Activated CD4-positive, alpha-beta T cell treated with anti-CD3 and anti-CD28 coated beads for 4 hours (primary cell): ENCODE results near the gene REXO1.

Source experiments
- DNase-seq, 2 donors: peaks; one replicate each; pipeline ENCODE4 v3.0.0-alpha.2; 2020

REXO1 gene

DNA sequence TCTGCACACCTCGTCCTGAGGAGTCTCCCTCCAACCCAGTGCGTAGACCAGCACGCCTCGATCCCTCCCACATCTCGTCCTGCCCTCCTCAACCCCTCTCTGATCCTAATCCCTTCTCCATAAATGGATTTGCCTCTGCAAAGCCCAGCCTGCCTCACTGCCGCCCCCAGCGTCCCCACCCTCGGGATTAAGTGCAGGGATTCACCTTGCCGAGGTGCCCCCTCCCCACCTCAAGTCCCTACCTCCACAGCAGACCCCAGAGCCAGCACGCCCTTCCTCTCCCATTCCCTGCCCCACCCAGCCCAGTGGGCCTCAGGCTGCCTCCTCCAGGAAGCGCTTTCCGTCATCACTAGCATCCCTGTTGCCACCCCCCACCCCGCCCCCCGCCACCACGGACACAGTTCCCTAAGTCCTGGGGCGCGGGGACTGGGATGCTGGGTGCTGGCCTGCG, 11.1 kb upstream of the REXO1 start:
- DNase-seq = no peak

DNA sequence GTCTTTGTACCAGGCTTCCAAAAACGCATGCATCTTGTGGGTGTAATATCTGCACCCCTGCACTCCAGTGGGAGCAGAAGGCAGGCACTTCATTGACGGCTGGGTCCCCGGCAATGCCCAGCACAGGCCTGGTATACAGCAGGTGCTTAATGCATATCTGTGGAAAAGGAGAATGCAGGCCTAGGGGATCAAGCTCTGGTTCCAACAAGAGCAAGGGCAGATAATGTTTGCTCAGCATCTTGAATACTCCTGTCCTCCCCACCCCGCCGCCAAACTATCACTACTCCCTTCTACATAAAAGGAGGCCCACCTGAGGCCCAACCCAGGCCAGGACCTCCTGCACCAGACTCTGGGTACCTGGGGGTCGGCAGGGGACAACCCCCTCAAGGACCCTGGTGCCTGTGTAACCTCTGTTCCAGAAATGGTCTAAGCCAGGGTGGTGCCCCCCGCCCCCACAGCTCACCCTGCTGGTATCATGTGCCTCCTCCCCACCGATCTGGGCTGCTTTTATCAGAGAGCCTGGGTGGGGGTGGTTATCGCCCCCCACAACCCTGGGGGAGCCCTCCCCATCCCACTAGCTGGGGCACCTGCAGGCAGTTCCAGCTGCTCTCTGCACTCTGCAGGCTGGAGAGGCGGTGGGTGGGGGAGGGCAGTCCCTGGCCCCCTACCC, 10.3 kb upstream of the REXO1 start:
- no peak for DNase-seq

DNA sequence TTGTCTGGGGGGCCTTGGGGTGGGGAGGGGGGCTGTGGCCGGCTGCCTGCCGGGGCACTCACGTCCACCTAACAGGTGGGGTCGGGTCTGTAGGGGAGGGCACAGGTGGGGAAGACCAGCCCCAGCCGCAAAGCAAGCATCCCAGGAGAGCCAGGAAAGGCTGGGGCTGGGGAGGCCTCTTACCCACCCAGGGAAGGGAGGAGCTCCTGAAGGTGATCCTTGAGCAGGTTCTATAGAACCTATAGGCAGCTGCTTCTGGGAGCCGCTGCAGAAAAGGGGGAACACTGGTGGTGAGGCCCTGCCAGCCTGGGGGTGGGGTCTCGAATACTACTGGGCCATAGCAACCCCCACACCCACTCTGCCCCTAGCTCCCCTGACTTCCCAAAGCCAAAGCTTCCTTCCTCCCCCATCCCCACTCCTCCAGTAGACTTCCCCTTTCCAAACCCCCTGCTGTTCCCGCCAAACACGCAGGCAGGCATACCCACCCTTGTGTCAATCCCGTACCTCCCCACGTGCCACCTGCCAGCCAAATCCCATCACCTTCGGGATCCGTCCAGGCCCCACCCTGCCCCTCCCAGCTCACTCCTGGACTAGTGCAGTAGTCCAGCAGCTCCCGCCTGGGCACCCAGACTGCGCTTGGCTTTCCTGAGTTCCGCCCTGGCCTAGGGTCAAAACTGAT, 9.5 kb upstream of the REXO1 start:
- no peak for DNase-seq

DNA sequence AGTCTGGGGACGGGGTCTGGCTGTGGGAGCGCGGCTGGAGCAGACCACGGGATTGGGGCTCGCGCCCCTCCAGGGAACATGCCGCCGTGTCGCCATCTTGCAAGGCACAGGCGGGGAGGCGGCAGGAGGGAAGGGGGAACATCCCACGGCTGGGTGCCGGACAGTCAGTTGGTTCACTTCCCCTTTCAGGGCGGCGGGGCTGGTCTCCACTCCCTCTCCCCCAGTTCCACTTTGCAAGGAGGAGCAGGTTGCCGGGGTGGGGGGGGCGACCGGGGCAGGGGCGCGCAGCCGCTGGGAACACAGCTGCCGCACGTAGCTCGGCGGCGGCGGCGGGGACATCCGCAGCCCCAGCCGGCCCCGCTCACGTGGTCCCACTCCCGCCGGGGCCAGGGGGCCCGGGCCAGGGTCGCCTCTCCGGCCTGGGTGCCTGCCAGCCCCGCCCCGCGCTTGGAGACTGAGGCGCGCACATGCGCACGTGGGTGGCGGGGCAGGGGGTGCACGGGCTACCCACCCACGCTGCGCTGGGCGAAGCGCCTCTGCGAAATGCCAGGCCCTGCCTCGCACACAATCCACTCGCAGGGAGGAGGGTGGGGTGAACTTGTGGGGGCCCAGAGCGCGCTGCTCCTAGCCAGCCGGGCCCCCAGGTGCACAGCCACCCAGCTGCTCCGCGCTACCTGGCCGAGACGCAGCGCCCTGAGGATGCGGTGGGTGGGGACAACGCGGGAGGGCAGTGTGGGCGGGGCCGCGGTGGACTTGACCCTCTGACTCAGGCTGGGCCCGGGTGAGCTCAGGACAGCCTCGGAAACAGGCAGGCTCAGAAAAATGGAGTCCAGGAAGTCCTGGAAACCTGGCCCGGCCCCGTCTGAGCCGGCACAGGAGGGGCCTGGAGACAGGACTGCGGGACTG, 8.7 kb upstream of the REXO1 start:
- DNase-seq = peak; percentile 63 to 72

DNA sequence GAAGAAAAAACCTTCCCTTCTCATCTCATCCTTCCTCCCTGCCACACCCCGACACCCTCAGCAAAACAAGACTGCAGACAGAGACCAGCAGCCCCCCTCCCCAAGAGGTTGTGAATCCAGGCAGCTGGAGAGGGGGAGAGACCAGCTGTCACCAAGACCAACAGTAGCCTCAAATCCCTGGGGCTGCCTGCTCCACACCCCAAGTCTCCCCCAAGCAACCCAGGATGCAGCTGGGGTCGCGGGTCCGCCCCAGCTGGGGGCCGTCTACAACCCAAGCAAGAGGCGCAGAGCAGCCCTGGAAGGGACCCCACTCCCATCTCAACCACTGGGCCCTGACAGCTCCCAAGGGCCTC, 8.0 kb upstream of the REXO1 start:
- DNase-seq = no peak

DNA sequence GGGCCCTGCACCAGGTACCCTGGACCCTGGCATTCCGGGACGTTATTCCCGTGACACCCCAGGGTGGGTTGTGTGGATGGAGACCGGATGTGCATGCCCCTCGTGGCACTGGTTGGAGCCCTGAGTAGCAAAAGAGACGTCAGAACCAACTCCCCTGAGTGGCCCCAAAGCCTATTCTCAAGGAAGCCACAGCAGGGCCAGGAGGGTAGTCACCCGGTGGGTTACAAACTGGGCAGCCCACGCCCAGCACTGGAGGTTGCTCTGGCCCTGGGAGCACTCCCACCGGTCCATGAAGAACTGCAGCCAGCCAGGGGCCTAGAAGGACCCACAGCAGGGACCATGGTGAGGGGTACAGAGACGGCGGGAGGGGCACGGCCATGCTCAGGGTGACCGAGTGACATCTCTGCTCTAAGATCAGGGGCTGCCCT, 7.6 kb upstream of the REXO1 start:
- no peak for DNase-seq

DNA sequence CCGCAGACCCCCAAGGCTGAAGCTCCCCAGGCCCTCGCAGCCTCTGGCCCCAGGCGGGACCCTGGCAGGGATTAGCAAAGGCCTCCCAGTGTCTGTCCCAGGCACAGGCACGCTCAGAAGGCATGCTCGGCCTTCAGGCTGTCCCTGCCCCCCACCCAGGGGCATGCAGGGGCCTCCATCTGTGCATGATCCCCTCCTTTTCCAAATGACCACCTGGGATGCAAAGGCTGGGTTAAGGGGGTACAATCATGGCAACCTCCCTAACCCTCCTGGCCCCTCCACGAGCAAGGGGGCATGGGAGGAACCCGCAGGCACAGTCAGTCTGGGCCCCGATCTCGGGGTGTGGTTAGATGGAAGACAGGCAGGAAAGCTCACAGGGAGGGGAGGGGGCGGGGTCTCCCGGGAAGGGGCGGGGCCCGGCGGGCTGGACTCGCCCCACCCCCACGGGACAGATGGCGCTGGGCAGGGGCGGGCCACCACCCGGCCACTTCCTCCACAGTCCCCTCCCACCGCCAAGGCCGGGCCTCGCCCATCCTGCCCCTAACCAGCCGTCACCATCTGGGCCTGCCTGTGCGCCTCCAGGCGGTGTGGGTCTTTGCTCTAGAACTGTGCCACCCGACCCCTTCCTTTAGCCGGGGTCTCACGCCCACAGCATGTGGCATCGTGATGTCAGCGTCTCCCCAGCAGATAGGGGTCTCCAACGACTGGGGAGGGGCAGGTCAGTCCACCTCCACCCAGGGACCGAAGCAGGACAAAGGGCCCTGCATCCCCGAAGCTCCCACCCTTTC, 7.0 kb upstream of the REXO1 start:
- peak; percentile 56 to 75 for DNase-seq

DNA sequence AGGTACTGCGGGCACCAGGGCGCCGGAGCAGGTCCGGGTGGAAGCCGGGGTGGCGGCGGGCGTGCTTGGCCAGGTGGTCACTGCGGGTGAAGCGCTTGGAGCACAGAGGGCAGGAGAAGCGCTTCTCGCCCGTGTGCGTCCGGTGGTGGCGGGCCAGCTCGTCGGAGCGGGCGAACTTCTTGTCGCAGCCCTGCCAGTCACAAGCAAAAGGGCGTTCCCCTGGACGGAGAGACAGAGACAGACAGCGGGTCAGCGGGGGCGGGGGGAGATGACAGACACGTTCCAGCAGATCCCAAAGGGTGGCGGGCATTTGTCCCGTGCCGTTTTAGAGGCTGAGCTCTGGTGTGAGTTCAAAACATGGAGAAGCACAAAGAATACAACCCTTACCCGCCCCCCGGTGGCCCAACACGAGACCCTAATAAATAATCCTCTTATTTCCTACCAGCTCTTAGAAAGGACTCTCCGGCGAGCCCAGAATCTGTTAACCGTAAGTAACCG, 6.3 kb upstream of the REXO1 start:
- no peak for DNase-seq

DNA sequence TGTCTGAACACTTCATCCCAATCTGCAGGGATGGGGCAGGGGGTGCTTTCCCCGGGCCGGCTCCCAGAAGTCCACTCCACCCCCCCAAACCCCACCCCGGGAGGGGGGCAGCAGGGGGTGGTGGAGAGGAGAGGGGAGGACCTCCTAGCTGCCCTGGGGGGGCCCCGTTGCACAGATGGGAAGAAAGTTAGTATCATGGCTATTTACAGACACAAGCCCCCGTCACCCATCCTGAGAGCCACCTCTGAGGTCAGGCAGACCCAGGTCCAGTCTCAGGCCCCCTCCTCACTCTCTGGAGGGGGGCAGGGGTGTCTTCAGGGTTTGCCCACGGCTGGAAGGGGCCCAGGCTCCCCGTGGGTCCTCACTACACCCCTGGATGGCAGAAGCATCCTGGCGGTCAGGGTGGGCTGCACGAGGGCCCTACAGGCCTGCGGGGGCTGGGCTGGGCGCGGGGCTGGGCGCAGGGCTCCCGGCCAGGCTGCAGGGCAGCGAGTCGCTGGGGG, 5.8 kb upstream of the REXO1 start:
- no peak for DNase-seq

DNA sequence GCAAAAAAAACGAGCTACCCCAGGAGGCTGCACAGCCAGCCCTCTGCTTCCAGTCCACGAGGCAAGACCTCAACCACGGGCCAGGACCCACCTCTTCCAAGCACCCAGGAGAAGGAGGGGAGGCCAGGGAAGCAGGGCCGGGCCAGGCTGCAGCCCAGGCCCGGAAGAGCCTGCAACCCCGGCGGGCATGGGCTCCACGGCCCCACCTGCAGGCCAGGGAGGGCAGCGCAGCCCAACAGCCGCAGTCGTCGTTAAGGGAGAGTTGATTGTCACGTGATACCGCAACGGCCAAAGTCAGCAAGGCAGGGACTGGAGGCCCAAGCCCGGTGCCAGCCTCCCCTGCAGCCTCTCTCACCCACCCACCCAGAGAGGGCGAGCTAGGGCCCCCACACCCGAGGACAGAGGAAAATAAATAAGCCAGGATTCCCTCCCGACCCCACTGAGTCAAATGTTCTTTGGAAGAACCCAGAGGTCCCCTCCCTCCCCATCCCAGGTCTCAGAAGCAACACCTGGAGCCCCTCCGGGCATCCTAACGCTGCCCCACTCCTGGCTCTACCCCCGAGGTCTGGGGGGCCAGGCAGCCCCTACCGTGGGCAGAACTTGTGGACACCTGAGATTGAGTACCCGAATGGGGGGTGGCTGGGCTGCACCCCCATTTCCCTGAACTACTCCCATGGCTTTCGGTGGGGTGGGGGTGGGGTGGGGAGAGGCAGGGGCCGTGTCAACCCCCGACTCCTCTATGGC, 5.2 kb upstream of the REXO1 start:
- DNase-seq = peak; percentile 69 to 73

DNA sequence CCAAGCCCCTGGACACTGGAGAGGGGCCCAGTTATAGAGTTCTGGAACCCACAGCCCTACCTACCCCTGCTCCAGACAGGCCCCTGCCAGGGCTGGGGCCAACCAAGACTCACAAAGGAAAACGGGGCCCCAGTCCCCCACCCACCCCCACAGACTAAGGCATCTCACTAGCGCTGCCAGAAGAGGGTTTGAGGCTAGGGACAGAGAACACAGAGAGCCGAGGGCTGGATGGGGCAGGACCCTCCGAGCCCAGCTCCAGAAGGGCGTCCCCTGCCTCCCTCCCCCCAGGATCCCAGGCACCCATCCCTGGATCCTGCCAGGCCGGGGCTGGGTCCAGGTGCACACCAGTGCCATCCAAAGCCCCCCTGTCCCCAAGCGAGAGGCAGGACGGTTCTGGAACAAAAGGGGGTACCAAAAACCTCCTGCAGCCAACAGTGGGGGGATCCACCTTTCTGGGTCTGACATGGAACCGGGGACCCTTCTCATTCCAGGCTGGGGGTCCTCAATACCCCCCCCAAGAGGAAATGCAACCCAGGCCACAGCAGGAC, 4.4 kb upstream of the REXO1 start:
- no peak for DNase-seq

DNA sequence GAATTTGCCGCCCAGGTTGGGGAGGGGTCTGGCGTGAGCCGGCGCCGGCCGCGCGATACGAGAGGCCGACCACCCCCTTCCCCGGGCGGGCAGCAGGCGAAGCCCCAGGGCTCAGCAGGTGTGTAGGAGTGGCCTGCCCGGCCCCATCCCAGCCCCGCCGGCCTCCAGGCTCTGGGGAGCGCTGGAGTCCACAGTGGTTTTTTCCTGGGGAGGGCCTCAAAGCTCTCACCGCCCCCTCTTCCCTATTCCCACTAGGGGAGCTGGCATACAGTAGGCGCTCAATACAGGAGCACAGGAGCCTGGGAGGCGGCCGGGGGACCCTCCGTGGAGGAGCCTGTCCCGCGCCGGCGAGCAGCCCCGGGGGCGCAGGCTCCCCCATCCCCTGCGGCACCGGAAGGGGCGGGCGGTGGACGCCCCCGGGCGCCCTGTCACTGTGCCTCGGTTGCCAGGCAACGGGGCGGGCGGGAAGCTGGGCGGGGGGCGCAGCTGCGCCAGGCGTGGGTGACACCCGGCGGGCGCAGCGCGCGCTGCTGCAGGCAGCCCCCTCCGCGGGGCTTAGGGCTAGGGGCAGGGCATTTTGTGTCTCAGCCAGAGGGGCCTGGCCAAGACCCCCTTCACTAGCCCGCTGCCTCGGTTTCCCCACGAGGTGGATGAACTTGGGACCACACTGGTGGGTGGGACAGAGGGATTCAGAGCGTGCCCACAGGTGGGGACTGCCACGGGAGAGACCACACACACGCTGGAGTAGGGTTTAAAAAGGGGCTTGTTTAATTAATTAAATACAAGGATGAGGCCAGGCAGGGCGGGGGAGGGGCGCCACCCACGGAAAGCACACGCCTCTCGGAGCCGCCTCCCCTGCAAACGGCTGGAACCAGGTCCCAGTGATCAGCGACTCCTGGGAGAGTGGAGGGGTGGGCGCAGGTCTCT, 3.6 kb upstream of the REXO1 start:
- peak; percentile 66 to 74 for DNase-seq

DNA sequence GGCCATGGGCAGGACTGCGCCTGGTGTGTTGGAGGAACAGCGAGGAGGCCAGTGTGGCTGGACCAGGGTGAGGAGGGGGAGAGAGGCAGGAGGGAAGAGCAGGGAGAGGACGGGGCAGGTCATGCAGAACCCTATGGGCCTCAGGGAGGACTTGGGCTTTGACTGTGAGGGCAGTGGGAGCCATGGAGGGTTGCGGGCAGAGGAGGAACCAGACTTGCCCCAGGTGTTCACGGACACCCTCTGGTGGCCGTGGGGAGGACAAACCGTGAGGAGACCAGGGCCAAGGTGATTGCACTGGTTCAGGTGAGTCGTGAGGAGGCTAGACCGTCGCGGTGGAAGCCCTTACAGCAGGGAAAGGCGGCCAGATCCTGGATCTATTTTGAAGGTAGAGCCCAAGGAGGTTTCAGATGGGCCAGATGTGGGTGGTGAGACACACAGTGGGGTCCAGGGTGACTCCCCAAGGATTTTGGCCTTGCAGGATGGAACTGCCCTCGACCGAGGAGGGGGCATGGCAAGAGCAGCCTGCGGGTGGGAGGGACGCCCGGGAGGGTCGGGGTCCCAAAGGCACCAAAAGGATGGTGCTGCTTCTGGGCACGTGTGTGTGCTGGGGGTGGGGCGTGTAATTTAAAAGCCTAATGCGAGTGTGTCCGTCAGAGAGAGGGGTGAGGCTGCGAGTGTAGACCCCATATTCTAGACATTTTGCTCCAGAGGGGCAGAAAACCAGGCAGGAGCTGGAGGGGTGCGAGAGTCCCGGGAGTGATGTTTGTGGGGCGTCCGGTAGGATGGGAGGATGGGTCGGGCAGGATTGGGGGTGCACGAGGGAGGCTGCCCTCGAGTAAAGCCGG, 2.7 kb upstream of the REXO1 start:
- DNase-seq = no peak

DNA sequence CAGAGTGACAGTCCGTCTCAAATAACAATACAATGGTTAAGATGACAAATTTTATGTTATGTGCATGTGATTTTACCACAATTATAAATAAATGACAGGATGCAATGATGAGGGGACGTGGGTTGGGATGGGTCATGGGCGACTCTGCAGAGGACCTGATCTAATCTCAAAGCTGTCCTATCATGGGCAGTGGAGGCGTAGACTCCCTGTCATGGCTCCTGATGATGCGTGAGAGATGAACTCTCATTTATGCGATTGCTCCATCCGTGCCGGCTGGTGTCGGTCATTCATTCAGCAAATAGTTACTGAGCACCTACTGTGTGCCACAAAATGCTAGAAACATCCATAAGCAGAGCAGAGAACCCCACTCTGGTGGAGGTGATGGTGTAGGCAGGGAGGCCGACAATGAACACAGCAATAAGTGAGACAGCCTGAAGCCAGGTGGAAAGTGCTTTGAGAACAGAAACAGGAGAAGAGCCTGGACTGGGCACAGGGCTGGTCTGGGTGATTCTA, 1.7 kb upstream of the REXO1 start:
- DNase-seq = no peak

DNA sequence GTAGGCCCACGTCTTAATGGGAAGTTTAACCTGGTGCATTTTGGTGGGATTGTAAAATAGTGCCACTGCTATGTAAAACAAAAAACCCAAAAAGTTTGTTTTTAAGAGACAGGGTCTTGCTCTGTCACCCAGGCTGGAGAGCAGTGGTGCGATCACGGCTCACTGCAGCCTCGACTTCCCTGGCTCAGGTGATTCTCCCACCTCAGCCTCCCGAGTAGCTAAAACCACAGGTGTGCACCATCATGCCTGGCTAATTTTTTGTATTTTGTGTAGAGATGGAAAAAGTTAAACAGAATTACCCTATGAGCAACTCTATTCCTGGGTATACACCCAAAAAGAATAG, 820 bp upstream of the REXO1 start:
- DNase-seq = no peak

DNA sequence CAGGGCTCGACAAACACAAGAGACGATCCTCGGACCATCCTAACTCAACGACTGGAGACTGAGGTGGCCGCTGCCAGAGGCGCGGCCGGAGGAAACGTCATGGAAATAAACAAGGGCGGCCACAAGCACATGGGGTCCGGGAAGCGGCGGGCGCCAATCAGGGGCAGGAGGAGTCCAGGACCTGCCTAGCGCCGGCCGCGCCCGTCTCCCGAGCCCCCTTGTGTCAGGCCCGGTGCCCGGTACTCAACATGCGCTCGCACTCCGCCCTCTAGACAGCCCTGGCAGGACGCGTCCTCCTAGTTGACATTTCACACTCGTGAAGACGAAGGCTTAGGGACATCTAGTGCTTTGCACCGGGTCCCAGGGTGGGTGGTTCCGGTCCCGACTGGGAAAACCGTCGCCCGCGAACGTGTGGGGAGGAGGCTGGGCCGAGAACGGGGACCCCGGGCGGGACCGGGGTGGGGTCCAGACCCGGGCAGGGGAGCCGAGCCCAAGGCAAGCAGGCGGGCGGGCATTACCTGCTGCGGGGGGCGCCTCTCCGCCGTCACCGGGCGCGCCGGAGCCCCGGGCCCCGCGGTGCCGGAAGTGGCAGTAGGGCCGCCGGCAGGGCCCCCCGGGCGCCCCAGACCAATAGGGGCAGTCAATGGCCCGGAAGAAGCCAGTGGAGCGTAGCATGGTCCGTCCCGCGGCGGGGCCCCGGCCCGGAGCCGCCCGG, 442 bp downstream of the REXO1 start:
- DNase-seq = no peak

DNA sequence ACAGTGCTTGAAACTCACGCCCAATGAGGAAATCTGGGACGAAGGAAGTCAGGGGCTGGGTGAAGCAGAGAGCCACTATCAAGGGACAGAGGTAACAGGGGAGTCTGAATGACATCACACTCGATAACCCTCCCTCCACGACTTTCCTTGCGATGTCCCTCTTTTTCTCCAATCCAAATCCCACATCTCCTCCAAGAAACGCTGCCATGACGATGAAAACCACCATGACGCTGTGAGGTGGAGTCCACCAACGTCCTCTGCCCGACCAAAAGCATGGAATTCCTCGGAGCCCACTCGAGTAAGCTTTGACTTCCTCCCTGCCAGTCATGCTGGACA, 967 bp downstream of the REXO1 start:
- no peak for DNase-seq

DNA sequence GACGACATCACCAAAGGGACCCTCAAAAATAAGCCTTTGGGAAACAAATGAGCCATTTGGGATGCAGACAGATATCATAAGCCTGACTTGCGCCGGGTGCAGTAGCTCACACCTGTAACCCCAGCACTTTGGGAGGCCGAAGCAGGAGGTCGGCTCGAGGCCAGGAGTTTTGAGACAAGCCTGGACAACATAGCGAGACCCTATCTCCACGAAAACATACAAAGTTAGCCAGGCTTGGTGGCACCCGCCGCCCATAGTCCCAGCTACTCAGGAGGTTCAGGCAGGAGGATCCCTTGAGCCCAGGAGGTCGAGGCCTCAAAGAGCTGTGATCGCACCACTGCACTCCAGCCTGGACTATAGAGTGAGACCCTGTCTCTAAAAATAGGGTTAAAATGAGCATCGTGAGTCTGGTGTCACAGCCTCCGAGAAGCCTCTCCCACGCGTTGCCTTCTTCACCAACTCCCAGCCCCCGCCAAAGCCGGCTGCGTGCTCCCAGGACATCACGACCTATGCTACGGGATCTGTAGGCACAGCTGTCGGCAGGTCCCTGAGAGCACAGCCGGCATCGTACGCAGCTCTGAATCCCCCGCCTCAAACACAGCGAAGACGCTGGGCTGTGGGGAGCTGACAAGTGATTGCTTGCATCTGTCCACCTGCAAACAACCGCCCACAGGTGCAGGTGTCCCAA, 1.6 kb downstream of the REXO1 start:
- DNase-seq = no peak
